Measurements from ENCODE around the gene DMBX1. TPM values are rescaled to one million over a fixed set of nuclear protein-coding genes. Genes with fewer than 3 reads are reported as not detected.

The DMBX1 gene
- total and polyA plus RNA-seq, 2 of the 4 experiments (the other 2 are of a cell fraction) = not detected

GRCh38 chr1:46466477-46467182, 23.0 kb upstream of the DMBX1 start:
- Histone ChIP-seq H2BK5ac (ENCODE audit: low read depth, low read length, poor library complexity, severe bottlenecking) (no peak overlapping the region), H3K27ac (ENCODE audit: insufficient read depth, low read length) (no peak overlapping the region), H3K4me3 (ENCODE audit: insufficient read depth, low read depth, low read length) (peak overlapping the region; percentile 26), H4K8ac (ENCODE audit: low read depth in 2 of 2, low read length in 2 of 2) (no peak overlapping the region), H3K4ac (ENCODE audit: low read depth, low read length) (no peak overlapping the region), H2BK120ac (ENCODE audit: low read depth, low read length) (no peak overlapping the region), H4K91ac (ENCODE audit: insufficient read depth, low read depth, low read length) (no peak overlapping the region), H3K18ac (ENCODE audit: low read depth, low read length) (no peak overlapping the region), H2AK9ac (replicated peaks; ENCODE audit: low read depth, low read length, poor library complexity) (no peak overlapping the region), H2BK20ac (ENCODE audit: low read depth, low read length) (no peak overlapping the region), H3K56ac (ENCODE audit: extremely low read depth, insufficient read depth, low read length) (no peak overlapping the region), H2AK5ac (ENCODE audit: low read depth, low read length) (no peak overlapping the region), H3K9me1 (ENCODE audit: insufficient read depth, low read length) (no peaks in the 10 kb centered on the region), H3K23ac (ENCODE audit: low read depth, low read length) (peak overlapping the region; percentile 82), H3K27me3 (ENCODE audit: control insufficient read depth, insufficient read depth, low read length) (peaks cover 78% of the 10 kb centered on the region), H3K36me3 (ENCODE audit: control insufficient read depth, insufficient read depth, low read length) (no peaks in the 10 kb centered on the region), H3K9me3 (ENCODE audit: control insufficient read depth, insufficient read depth, low read length) (no peaks in the 10 kb centered on the region), H3K14ac (replicated peaks; ENCODE audit: low read depth, low read length) (no peak overlapping the region), H4K20me1 (ENCODE audit: insufficient read depth, low read length) (peaks cover 3% of the 10 kb centered on the region; the same call in 1 of the 2 replicates), H3K4me1 (ENCODE audit: control insufficient read depth, insufficient read depth, low read length) (no peaks in the 10 kb centered on the region; the same call in 1 of the 2 replicates), H3K9ac (ENCODE audit: low read depth, low read length) (no peak overlapping the region), H4K5ac (ENCODE audit: low read depth, low read length) (no peak overlapping the region), H3K79me1 (ENCODE audit: low read depth in 1 of 2, low read length in 2 of 2) (no peaks in the 10 kb centered on the region), H2AFZ (replicated peaks; ENCODE audit: low read length, poor library complexity) (peak overlapping the region; percentile 87), H2BK15ac (ENCODE audit: low read depth, low read length) (no peak overlapping the region), H3K4me2 (ENCODE audit: low read depth, low read length) (peak overlapping the region; percentile 68; the same call in 1 of the 2 replicates)
- DNase-seq (no peak), ATAC-seq (ENCODE audit: low read depth) (peak; percentile 74)
- TF ChIP-seq RCOR1 (IDR thresholded peaks at IDR 0.05; ENCODE audit: insufficient replicate concordance, low read length) (no peak), SMC3 (IDR thresholded peaks at IDR 0.05; ENCODE audit: low read depth, low read length) (no peak)
- ChIA-PET CTCF (no interaction called here), POLR2A (ENCODE audit: unreplicated experiment) (no interaction called here)
- dilution Hi-C loops (cut with HindIII; ENCODE audit: low sequenced_read_pairs, unreplicated experiment) (no loop called here), intact Hi-C loops (cut with micrococcal nuclease) (no loop called here), in situ Hi-C loops (cut with MboI; ENCODE audit: low sequenced_read_pairs) (no loop called here)
- 9% methylated on average over 14 of the region's 84 CpGs; no CpG with 5 or more reads in 1 of the 2 experiments for WGBS, 2 experiments (ENCODE audit: extremely low coverage in 2 of 2, insufficient read length in 1 of 2)
- no TSS peak for BruUV-seq (replicated peaks)
